Measurements from ENCODE around the gene ZFAND2A.

Gene ZFAND2A

DNA sequence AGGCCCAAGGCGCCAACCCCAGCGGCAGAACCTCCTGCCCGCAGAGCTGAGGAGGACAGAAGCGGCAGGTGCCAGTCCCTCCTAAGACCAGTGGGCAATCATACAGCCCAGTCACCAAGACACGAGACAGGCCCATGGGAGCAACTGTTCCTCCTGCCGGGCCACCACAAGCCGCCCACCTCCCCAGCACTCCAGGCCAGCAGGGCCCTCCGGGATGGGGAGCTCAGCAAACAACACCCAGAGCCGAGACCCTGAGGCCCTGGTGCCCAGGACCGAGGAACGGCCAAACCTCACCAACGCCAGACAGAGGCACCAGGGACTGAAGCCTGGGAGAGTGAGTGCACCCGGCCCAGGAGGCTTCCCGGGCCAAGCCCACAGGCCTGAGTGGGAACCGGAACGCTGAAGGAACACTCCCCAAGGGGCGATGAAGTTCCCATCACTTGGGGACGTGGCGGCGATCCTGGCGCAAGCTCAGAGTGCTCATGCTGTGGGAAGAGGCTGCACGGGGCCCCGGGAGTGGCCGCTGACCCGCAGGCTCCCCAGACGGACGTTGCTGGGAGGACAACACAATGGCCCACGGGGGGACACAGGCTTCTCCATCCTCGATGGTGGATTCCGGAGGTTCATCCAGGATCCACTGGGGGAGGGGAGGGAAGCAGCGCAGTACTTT is 37.0 kb downstream of the ZFAND2A start:
- CTCF ChIA-PET = interaction anchor here (0.6 to 1.7 kb wide), 5 partner anchors 9 to 141 kb away, joined by 3 to 6 read pairs (median 3); no protein-coding TSS in a partner anchor
- TF ChIP-seq OSR2 (tag by site-specific recombination; IDR thresholded peaks at IDR 0.05) (no peak), KLF17 (tag by site-specific recombination; IDR thresholded peaks at IDR 0.05) (no peak), ZNF707 (tag by site-specific recombination; IDR thresholded peaks at IDR 0.05) (no peak)
- peaks cover 5 to 19% of the 10 kb centered on the region in 2 experiments; a peak in 2 of 3 replicates for H3K36me3 ChIP-seq (ENCODE audit: control insufficient read depth in 2 of 2, insufficient read depth in 1 of 2, low read length in 2 of 2)
- H3K27ac ChIP-seq (ENCODE audit: extremely low read depth, low read depth, low read length) = no peak overlapping the region
- H3K4me1 ChIP-seq (ENCODE audit: control insufficient read depth, insufficient read depth, low read length) = no peaks in the 10 kb centered on the region
- POLR2A ChIA-PET = no interaction called here
- H3K4me3 ChIP-seq (ENCODE audit: low read depth, low read length) = no peak overlapping the region
- no peaks in the 10 kb centered on the region for H3K9me3 ChIP-seq (ENCODE audit: control insufficient read depth, insufficient read depth, low read depth, low read length)

- Histone ChIP-seq H3K4me3 (ENCODE audit: low read depth, low read length) (no peak overlapping the region), H3K9me3 (ENCODE audit: control insufficient read depth, insufficient read depth, low read depth, low read length) (no peaks in the 10 kb centered on the region), H3K4me1 (ENCODE audit: control insufficient read depth, insufficient read depth, low read length) (no peaks in the 10 kb centered on the region), H3K27ac (ENCODE audit: extremely low read depth, low read depth, low read length) (no peak overlapping the region), H3K36me3 (ENCODE audit: control insufficient read depth in 2 of 2, insufficient read depth in 1 of 2, low read length in 2 of 2) (peaks cover 5 to 18% of the 10 kb centered on the region in 2 experiments; a peak in 2 of 3 replicates)
- ChIA-PET POLR2A (no interaction called here), CTCF (interaction anchor here (0.6 to 1.7 kb wide), 6 partner anchors 10 to 142 kb away, joined by 3 to 6 read pairs (median 4); no protein-coding TSS in a partner anchor)
- TF ChIP-seq EGR2 (tag by site-specific recombination; IDR thresholded peaks at IDR 0.05; ENCODE audit: low read depth) (0 out of 2 replicates have a peak, but pooled peaks have one; percentile 7), ZNF549 (tag by site-specific recombination; IDR thresholded peaks at IDR 0.05) (no peak), ZNF513 (tag by site-specific recombination; IDR thresholded peaks at IDR 0.05) (no peak), ZNF133 (tag by site-specific recombination; IDR thresholded peaks at IDR 0.05) (no peak), ZNF37A (tag by site-specific recombination; IDR thresholded peaks at IDR 0.05) (no peak), ZNF830 (tag by site-specific recombination; IDR thresholded peaks at IDR 0.05; ENCODE audit: low read depth) (no peak), ZIC2 (tag by site-specific recombination; IDR thresholded peaks at IDR 0.05) (peak; percentile 63; the same call in 1 of the 2 replicates), ZBTB10 (tag by site-specific recombination; IDR thresholded peaks at IDR 0.05) (no peak), KLF9 (tag by site-specific recombination; IDR thresholded peaks at IDR 0.05; ENCODE audit: low read depth) (no peak), TCF7L2 (IDR thresholded peaks at IDR 0.05; ENCODE audit: borderline replicate concordance, low read depth, low read length) (no peak), ZNF529 (tag by site-specific recombination; IDR thresholded peaks at IDR 0.05; ENCODE audit: insufficient replicate concordance) (no peak), ZNF518A (tag by site-specific recombination; conservative IDR thresholded peaks at IDR 0.05; ENCODE audit: low read depth) (no peak), YY2 (tag by site-specific recombination; IDR thresholded peaks at IDR 0.05) (no peak), ZNF362 (tag by site-specific recombination; IDR thresholded peaks at IDR 0.05) (no peak)
- TF ChIP-seq, protein P1, sequence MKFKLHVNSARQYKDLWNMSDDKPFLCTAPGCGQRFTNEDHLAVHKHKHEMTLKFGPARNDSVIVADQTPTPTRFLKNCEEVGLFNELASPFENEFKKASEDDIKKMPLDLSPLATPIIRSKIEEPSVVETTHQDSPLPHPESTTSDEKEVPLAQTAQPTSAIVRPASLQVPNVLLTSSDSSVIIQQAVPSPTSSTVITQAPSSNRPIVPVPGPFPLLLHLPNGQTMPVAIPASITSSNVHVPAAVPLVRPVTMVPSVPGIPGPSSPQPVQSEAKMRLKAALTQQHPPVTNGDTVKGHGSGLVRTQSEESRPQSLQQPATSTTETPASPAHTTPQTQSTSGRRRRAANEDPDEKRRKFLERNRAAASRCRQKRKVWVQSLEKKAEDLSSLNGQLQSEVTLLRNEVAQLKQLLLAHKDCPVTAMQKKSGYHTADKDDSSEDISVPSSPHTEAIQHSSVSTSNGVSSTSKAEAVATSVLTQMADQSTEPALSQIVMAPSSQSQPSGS (tag by site-specific recombination; IDR thresholded peaks at IDR 0.05; ENCODE audit: low read depth) = no peak
Measured at GRCh38 chr7:1121886-1122831, 37.8 kb downstream of the ZFAND2A start.
